Stimulated activated CD8-positive, alpha-beta memory T cell treated with anti-CD3 and anti-CD28 coated beads, Interleukin-7, amount 100 ng/mL, for 24 hours (primary cell): ENCODE data around the gene MGRN1.

Source experiments
- DNase-seq: peaks from one replicate; pipeline ENCODE4 v3.0.0-alpha.2; 2020; ENCODE audit warnings: low read depth

Gene MGRN1

DNA sequence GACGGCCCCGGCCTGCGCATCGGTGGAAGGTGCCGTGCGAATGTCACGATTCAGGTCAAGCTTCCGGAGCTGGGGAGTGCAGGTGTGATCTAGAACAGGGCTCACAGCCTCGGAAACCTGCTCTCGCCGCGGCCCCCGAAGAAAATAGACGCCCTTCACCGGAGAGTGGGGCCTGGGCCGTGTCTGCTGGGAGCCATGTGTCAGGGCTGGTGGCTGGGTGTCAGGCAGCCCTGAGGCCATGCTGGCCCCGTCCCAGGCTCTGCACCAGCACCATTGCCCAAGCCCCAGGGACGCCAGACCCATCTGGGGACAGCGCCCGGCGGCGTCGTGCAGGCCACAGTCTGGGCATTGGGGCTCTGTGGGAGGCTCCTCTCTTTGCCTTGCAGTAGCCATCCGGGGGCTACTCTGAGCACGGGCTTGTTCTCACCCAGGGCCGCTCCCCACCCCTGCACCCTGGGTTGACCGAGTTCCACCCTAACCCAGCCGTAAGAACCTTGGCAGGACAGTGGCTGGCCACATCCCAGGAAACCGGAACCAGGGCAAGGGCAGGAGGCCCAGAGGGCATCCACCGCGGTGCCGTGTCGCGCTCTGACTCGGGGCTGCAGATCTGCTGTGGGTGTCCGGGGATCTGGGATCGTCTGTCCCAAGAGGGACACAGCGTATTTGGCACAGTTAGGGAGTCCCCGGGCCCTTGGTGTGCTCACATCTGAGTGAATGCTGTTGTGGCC is 63.5 kb downstream of the MGRN1 start:
- DNase-seq = no peak

DNA sequence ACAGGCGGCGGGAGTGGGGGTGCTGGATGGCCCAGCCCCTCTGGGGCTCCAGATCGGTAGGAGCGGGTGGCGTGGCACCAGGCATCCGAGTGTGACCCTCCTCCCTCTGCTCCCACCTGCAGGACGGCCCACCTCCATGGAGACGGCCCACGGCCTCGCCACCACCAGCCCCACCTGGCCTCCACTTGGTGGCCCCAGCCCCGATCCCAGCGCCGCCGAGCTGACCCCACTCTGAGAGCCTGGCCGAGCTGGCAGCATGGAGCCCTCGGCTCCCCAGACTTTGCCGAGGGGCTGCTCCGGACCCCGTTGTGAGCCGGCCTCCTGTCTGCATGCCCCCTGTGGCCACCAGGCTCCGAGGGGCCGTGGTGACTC is 64.0 kb downstream of the MGRN1 start:
- DNase-seq = no peak

- no peak for DNase-seq
Measured at GRCh38 chr16:4689091-4689671, 64.6 kb downstream of the MGRN1 start.

- no peak for DNase-seq
Measured at GRCh38 chr16:4689864-4690704, 65.5 kb downstream of the MGRN1 start.

- DNase-seq = no peak
Measured at GRCh38 chr16:4690946-4691665, 66.5 kb downstream of the MGRN1 start.

- no peak for DNase-seq
Measured at GRCh38 chr16:4691666-4692412, 67.2 kb downstream of the MGRN1 start.

GRCh38 chr16:4692460-4693295 is 68.1 kb downstream of the MGRN1 start:
- DNase-seq = no peak

GRCh38 chr16:4693296-4693955 is 68.8 kb downstream of the MGRN1 start, which contains the start of gene NUDT16L1:
NUDT16L1 (plus strand) TSS chr16:4693562; CDS start chr16:4693727, 165 bp downstream.
- DNase-seq = peak; percentile 89

DNA sequence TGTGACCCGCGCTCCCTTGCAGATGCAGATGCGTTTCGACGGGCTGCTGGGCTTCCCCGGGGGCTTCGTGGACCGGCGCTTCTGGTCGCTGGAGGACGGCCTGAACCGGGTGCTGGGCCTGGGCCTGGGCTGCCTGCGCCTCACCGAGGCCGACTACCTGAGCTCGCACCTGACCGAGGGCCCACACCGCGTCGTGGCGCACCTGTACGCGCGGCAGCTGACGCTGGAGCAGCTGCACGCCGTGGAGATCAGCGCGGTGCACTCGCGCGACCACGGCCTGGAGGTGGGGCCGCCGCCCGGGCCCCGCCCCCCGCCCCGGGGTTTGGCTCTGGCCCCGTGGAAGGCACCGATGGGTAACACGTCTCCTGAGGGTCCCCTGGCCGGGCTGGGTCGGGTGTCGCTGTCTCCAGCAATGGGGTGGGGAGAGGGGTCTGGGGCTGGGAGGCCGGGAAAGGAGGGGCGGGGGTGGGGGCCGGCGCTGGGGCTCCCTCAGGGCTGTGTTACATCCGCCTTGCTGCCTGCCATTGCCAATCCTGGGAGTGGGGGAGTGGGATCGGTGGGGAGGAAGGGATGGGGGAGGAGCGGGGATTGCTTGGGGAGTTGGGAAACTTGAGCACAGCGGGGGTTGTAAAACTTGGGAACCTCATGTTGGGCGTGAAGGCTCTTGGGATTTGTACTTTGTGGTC is 69.5 kb downstream of the MGRN1 start:
- DNase-seq = no peak

- no peak for DNase-seq
Measured at GRCh38 chr16:4694642-4695451, 70.2 kb downstream of the MGRN1 start.

DNA sequence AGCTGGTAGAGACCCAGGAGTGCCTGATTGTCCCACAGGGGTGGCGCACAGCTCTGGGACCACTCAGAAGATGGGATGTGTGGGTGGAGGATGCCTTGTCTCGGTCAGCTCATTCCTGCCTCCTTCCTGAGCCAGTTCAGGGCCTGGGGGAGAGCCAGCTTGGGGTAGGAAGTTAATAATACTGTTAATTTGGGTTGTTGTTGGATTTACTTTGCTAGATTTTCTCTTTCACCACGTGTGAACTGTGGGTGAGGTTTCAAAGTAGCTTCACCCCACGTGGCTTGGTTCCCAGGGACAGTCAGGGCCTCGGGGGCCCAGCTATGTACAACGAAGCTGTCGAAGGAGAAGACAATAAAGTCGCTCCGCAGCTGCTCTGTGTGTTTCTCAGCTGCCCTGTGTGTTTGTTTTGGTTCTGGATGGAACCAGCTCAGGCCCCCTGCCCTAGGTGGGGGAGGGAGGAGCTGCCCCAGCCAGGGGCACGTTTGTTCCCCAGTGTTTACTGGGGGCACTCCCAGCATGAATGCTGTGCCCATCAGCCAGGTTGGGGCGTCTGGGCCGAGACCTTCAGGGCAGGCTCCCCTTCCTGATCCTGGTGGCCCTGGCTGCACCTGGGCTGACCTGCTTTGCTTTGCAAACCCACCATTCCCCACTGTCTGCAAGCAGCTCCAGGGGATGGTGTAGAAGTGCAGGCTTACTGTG is 71.0 kb downstream of the MGRN1 start:
- DNase-seq = no peak

- DNase-seq = no peak
Measured at GRCh38 chr16:4696172-4696904, 71.7 kb downstream of the MGRN1 start.

DNA sequence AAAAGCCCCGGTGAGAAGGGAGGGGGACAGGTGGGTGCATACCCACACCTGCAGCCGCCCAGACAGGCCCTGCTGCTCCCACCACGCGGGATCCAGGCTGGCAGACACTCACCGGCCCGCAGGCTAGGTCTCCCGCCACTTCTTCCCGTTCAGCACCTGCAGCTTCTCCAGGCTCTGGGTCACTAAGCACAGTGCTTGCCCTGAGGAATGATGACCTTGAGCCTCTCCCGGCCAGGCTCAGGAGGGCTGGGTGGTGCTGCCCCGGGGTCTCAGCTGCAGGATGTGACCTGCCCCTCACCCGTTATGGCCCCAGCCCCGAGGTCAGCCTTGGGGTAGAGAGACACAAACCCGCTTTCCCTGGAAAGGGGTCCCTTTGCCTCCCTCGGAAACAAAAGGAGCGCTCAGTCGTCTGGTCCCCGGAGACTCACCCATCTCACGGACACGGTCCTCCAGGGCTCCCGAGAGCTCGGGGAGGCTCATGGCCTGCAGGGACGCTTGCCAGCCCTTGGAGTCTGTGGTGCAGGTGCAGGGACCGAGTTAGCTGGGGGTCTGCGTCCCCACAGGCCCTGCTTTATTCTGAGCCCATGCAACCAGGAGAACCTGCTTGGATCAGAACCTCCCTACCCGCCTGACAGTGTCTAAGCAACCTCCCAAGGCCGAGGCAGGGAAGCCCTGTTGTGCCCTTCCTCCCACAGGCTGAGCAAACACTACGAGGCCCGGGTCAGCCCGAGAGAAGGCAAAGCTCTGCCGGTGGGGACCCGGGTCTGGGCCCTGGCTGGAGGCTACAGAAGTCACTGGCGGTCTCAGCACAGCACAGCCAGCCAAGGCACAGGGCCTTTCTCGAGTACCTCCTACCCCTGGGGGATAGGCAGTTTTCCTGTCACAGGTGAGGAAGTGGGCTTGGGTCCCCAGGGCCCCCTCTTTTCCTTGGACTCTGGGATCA is 72.5 kb downstream of the MGRN1 start:
- no peak for DNase-seq

GRCh38 chr16:4697848-4698291 is 73.2 kb downstream of the MGRN1 start:
- no peak for DNase-seq

GRCh38 chr16:4698321-4699045 is 73.9 kb downstream of the MGRN1 start:
- no peak for DNase-seq
